GM18858 (cell line): ENCODE results near the gene ARHGAP6.

Experiments
- ATAC-seq: cut with Tn5 transposase; IDR thresholded peaks from one replicate; pipeline ENCODE4 v1.9.1; 2021; ENCODE audit not compliant: unreplicated experiment

Gene ARHGAP6

DNA sequence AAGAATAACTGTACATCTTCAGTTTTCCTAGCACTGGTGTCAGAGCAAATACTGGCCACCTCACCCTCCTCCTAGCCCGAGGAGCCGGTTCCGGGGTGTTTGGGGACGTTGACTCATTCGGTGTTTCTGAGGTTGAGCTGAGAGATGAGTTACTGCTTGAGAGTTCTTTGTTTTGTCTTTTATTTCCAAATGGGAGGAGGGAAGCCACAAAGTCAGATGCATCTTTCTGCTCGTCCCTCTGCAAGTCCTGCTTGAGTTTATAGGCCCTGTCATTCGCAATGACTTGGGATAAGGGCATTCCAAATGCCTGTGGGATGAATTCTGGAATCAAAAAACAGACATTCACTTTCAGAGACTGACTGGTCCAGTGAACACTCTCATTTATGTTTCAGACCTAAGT, 477.1 kb downstream of the ARHGAP6 start:
- ATAC-seq, result no peak

DNA sequence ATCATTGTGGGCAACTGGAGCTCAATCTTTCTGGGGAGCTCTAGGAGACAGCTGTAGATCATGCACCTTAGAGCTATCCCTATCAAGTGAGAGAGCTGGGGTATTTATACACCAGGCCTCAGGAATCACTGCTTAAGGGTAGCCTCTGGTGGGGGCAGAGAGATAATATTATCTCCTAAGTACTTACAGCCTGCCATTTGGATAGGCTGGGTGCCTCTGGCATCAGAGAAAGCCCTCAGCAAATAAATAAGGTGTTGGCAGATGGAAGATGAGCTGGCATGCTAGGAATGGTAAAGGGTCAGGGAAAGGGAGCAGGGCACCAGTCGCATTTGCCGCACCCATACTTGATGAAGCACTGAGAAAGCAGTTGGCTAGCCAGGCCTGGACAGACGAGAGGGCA, 478.7 kb downstream of the ARHGAP6 start:
- ATAC-seq, result no peak

DNA sequence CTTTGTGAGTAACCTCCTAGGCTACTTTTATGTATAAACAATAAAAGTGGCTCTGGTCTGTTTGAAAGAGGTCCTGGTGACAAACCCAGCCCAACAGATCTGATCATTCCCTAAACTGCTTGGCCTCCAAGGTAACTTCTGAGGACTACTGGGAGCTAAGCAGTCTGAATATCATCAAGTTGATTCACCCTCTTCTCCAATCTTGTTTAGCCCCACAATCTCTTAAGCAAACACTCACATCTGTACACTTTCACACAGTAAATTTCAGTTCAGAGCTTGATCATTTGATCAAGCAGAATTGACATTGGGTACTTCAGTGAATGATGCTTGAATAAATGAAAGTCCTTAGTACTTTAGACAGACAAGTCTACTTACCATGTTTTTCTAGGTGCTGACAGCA, 479.9 kb downstream of the ARHGAP6 start:
- no peak for ATAC-seq

DNA sequence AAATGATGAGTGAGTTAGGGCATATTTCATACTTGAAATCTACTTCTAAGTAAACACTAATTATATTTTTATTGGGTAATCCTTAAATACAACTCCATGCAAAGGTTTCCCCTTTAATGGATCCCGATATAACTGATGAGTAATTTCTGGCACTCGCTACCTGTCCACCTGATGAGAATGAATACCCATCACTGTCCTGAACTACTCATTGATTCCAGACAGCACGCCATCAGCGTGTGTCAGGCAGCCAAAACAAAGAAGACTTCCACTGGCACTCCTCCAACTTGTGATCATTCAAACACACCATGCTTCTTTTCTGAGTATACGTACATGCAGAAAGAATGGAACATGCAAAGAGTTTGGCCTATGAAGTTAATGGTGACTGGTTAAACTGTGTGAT, 485.1 kb downstream of the ARHGAP6 start:
- no peak for ATAC-seq

DNA sequence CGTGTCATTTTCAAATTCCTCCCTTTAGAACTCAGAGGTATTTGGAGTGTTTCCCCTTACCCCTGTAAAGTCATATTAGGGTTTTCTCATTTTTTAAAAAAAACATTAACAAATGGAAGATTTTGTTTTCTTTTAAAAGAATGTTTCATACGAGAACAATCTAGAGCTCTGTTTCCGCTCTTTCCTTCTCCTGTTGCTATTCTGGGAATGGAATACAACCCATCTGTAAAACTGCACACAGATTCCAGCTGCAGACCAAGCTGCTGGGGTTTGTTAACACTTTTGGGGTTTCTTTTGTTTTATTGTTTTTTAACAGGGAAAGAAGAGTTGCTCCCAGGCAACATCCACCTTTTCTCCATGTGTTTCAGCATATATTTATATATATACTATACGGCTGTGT, 493.3 kb downstream of the ARHGAP6 start:
- no peak for ATAC-seq

DNA sequence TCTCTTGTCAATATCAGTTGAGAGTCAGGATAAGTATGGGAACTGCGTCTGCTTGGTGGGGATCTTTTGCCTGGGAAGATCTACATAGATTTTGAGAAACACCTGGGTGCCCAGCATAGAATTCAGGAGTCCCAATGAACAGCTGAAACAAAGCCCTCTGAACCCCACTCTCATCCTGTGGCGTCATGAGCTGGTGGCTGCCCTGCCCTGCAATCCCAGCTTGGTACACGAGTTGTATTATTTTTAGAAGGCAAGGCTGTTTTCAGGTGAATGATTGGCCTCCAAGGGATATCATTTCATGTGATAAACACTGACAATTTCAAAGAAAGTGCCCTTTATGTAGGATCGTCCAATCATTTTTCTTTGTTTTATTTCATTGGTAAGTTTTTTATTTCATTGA, 493.8 kb downstream of the ARHGAP6 start:
- ATAC-seq, result no peak

DNA sequence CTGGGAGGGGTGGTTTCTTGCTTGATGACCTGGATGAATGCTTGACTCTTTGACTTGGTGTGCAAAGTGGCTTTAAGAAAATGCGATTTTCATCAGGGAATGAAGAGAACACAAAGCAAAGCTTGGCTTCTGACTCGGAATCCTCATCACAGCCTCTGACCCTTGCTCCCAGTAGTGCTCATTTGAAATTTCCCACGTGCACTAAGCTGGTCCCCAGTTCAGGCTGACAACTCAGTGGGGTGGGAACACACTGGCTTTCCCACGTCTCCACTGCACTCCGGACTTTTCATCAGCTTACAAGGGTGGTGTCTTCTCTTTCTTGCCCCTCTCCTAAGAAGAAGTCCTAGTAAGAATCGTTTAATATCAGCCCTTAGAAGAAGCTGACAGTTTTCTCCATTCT, 501.3 kb downstream of the ARHGAP6 start:
- ATAC-seq, result no peak

DNA sequence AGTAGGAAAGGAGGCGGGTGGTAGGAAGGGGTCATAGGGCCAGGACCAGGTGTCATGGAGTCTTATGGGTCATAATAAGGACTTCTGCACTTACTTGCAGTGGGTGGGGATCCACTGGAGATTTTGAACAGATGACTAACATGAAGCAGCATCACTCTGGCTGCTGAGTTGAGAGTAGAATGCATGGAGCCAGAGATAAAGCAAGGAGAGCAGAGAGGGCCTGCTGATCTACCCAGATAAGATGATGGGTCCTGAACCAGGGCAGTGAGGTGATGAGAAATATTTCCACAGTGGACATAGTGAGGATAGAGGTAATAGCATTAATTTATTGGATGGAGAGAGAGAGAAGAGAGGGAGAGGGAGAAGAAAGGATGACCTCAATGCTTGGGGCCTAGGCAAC, 506.6 kb downstream of the ARHGAP6 start:
- ATAC-seq, result no peak

DNA sequence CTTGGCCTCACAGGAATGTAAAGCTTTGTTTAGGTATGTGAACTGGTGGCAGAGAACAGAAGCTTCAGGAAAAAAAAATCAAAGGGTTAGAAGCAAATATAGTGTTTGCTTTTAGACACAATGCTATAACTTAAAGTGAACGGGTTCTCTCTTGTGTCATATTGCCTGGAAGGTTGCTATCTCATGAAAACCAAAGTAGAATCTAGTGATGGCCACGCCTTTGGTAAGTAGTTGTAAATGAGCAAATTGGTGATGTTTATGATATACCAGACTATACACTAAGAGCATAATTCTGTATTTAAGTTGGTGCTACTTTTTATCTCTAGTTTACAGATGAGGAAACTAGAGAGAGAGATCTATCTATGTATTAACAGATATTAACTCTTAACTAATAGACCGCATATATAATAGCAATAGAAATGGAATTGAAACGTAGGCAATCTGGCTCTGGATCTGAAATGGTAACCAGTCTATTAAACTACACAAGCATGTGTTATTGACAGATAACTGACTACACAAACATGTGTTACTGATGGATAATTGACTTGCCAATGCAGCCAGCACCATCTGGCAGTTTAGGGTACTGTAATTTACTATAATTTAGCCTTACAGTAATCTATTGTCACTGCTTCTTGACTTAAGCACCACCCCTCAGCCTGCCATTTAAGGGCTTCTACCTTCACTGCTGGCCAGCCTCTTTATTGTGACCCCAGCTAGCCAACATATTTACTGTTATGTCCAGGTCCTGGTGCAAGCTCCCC, 513.7 kb downstream of the ARHGAP6 start:
- no peak for ATAC-seq

DNA sequence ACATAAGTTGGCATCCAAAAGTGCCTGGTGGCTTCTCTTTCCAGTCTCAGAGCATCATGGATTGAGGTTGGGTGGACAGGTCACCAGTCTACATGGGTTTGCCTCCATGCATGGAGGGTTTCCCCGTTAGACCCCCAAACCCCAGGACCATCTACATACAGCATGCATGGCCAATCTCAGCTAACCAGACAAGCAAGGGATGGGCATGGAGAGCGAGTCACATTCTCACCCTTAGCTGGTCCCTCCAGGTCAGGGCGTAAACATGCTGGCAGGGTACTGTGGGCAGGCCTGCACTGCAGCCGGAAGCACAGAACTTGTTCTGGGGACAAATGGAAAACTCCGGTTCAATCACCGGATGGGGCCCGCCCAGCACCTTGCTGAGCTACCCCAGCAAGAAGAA, 517.3 kb downstream of the ARHGAP6 start:
- ATAC-seq, result no peak

DNA sequence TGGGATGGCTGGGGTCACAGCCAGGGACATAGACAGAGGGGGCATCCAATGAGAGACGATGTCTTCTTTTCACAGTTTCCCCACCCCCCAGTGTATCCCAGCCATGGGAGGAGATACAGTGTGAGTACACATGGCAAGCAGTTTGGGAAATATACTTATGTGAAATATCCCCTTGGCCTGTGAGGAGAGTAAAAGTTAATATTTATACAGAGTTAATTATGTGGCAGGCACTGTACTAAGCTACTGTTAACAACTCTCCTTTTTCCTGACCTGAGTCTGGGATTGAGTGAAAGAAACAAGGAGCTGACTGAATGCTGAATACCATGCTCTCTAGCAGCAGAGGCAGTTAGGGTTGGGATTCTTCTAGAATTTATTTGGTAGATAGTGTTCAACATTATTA, 519.3 kb downstream of the ARHGAP6 start:
- no peak for ATAC-seq

DNA sequence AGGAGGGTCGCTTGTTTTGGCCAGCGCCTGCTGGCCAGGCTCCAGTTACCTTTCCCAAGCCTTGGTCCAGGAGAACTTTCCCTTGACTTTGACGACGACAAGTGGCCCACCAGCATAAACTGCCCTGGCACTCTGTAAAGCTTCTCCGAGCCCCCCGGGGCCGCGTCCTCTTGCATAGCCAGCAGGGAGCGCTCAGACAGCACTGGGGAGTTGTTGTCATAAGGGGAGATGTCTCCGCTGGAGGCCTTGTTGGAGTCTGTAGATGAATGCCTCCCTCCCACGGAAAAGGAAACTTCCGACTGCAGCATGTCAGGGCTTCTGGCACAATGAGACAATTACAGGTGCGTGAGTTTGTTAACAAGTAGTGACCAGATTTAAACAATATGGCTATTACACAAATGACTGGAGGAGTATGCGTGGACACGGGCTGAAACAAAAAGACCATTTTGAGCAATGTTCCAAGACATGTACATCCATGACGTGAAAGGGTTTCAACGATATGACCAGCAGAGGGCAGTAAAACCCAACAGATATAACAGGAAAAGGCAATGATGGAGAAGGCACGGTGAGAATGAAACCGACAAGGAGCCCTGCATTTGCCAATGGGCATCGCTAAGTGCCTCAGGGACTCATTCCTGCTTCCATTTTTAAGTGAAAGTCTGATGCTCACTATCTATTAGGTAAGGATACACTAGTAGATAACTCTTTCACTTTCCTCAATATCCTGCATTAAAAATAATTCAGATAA, 521.6 kb downstream of the ARHGAP6 start:
- ATAC-seq, result peak; percentile 84

DNA sequence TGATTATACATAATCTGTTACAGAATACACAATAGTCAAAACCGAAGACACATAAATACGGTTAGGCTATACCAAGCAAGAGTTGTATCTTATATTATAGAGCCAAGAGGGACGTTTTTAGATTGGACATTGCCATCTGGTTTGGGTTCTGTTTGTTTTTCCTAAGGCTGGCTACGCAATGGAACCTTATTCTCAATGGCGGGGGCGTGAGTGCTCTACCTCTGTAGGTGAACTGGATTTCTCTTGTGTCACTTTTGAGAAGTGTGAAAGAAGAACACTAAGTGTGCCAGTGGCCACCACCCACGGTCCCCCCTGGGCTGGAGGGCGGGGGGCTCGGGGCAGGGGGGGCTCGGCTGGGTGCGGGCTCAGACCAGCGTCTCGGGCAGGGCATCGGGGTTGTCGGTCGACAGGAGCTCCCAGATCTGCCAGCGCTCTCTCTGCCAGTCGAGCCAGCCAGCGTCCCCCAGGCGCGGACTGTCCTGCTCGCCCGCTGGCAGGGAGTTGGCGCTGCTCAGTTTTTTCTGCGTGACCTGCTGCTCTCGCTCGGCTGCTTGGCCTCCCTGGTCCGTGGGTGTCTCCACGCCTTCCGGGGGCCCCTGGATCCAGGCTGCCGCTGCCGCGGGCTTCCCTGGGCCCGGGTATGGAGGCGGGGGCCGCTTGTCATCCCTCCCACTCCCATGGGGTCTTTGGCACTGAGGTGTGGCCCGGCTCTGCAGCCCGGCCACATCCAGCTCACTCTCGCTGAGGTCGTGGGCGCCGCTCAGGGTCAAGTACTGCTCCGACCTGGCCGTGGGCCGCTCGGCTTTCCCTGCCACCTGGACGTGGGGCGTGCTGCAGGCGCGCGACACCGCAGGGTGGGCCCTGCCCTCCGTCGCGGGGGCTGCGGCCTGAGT, 527.0 kb downstream of the ARHGAP6 start:
- ATAC-seq, result no peak

DNA sequence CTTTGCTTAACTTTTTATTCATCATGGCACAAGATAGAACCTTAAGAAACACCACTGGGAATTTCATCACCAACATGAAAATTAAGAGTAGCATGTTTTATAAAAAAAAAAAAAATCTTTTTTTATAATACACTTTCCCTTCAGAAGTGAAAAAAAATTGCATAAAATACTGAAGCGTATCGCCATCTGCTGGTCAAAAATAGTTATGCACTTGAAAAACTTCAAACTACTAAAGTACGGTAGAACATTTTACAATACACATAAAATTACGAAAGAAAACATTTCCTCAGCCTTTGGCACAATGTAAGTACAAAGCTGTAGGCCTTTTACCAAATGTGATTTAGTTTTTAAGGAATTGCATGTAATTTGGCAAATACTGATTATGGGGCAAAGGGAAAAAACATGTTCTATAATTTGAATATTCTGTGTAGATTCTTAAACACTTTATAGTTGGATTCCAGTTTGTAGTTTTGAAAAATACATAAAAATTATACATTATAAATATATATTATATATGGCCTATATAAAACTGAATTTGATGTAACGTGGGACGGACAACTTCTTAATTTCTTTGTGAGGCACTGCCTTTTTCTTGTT, 528.1 kb downstream of the ARHGAP6 start:
- no peak for ATAC-seq

DNA sequence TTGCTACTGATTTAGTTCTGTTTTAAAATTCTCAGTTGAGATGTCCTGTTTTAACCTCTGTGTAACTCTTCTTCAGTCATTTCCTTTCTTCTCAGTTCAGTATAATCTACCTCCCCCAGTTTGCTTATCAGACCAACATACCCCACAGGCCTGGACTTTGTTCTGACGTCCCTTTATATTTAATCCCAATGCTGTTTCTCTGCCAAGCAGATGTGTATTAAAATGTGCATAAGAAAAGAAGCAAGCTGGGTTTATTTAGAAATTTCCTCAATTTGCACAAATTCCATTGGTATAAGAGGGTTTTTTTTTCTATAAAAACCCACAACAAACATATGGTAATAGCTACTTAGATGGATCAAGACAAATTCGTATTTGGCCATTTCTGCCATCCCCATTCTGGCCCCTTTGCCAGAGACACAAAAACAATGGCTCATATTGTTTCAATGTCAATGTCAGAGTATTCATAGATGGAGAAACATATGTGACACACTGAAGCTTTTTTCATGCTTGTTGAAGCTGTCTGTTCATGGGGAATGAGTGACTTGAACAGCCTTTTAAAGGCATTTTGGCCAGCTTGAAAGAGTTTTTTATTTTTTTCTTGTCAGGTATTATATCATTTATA, 530.0 kb downstream of the ARHGAP6 start:
- no peak for ATAC-seq

DNA sequence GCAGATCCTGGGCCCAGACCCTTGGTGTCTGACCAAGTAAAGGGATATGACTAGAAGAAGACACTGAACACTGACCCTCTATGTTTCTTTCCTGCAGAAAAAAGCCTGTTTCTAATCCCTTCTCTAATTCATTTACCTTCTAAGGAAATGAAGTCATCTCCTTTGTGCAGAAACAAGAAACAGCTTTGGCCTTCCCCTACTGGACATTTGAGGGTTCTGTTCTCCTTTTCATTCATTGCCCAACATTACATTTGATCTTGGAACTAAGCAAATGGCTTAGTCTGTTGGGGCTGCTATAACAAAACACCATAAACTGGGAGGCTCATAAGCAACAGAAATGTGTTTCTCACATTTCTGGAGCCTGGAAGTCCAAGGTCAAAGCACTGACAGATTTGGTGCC, 534.6 kb downstream of the ARHGAP6 start:
- ATAC-seq, result no peak

DNA sequence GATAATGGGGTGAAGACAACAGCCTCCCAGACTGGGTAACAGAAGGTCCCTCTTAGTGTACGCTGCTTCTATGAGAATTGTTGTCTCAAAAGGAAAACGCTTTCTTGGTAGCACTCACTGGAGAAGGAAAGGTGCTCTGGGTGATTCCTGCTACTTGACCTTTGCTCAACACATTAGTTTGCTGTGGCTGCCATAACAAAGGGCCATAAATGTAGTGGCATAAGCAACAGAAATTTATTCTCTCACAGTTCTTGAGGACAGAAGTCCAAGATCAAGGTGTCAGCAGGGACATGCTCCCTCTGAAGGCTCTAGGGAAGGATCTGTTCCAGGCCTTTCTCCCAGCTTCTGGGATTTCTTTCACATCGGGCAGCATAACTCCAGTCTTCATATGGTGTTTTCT, 535.6 kb downstream of the ARHGAP6 start:
- no peak for ATAC-seq

DNA sequence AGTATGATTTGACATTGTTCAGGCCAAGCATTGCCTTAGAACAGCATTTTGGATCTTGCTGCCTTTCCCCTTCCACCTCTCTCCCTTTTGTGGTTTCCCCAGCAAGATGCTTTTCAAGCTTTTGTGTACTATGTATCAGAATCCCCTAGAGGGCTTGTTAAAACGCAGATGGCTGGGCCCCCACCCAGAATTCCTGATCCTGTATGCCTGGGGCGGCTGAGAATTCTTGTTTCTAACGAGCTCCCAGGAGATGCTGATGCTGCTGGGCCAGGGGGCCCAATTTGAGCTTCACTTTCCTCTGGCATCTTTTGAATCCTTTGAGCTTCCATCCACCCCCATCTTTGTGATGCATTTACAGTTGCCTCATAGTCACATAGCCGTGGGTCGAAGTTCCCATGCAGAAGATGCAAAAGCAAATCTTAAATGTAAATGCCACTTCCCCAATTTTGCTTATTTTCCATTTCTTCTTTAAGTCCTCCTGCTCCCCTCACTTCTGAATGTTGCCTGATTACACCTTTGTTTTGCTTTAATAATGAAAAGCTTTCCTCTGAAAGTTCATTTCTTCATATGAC, 536.1 kb downstream of the ARHGAP6 start:
- no peak for ATAC-seq

DNA sequence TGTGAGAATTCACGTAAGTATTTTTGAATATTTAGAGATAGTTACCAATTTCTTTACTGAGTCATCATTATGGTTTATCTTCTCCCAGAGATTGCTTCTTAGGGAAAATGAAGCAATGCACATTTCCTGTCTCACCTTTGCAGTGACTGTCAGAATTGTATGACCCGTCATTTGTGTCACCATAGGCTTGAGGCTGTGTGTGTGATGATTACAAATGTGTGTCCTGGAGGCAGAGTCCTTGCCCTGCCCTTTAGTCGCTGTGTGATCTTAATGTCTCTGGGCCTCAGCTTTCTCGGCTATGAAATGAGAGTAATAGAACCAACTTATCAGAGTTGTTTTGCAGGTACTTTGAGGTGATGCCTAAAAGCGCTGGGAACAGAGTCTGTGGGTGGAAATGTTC, 540.7 kb downstream of the ARHGAP6 start:
- ATAC-seq, result no peak

DNA sequence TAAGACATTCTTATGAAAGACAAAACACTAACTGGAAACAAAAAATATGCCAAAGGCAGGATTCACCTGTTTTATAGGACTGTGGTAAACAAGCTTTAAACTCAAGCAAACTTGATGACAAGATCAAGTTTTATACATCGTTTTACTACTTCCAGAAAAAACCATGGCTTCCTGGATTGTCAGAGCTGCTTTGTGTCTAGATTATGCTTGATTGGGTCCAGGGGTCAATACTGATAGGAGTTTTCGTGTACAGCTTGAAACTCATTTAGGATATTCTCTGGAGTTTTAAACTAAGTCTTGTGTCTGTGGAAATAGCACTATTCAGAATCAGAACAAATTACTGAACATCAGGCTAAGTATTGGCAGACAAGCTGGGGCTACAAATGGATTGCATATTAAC, 541.6 kb downstream of the ARHGAP6 start:
- no peak for ATAC-seq
